RWPE1 (cell line): ENCODE results near the gene TP53AIP1.
A peak's percentile ranks its signal among the peaks of the same experiment; 100 is the strongest.

Source experiments
- CTCF ChIA-PET: fragments of 350-600 bp; sonication (Branson Sonifier 250); formaldehyde crosslinking; extraction: SDS; loops from one replicate; lab custom pipeline; 2021; lab: Yijun Ruan, JAX
- POLR2A ChIA-PET: fragments of 400-600 bp; formaldehyde crosslinking; extraction: SDS; loops from one replicate; lab custom pipeline; 2020; ENCODE audit warnings: antibody characterized with exemption; ENCODE audit not compliant: low non-redundant PET; lab: Yijun Ruan, JAX
- DNase-seq: peaks from one replicate; pipeline ENCODE4 v3.0.0; 2012; ENCODE audit warnings: low spot score
- H3K27ac ChIP-seq: fragments of 450-650 bp; 2 replicates; pipeline ENCODE4 v1.5.1; 2017
- CTCF ChIP-seq: fragments of 450-650 bp; conservative IDR thresholded peaks from 2 replicates; pipeline ENCODE4 v1.5.1; 2017; ENCODE audit warnings: low read depth, mild to moderate bottlenecking

Gene TP53AIP1

GRCh38 chr11:128948583-128948982 is 5.9 kb upstream of the TP53AIP1 start:
- TF ChIP-seq CTCF = no peak
- H3K27ac ChIP-seq = no peak overlapping the region
- CTCF ChIA-PET = interaction anchor here (0.6 to 2.3 kb wide), 7 partner anchors 8 to 205 kb away, joined by 3 to 20 read pairs (median 5); partner anchors contain the start of gene KCNJ5
- POLR2A ChIA-PET = no interaction called here
- peak; percentile 16 for DNase-seq

- ChIA-PET CTCF (interaction anchor here (1.3 to 2.3 kb wide), 3 partner anchors 57 to 63 kb away, joined by 6 to 20 read pairs (median 11); partner anchors contain the start of gene KCNJ5), POLR2A (no interaction called here)
- no peak for DNase-seq
- no peak overlapping the region for H3K27ac ChIP-seq
- no peak for TF ChIP-seq CTCF
Observed at GRCh38 chr11:128947773-128948172, 5.1 kb upstream of the TP53AIP1 start.

GRCh38 chr11:128946648-128947047 is 4.0 kb upstream of the TP53AIP1 start:
- POLR2A ChIA-PET = no interaction called here
- no peak for DNase-seq
- no peak overlapping the region for H3K27ac ChIP-seq
- CTCF ChIA-PET = interaction anchor here (0.7 kb wide), 1 partner anchor 359 kb away, joined by 3 read pairs; the partner anchor contains the start of gene ETS1
- TF ChIP-seq CTCF = no peak

- H3K27ac ChIP-seq = peak overlapping the region; percentile 93
- CTCF ChIA-PET = interaction anchor here (1.0 kb wide), 1 partner anchor 1488 kb away, joined by 3 read pairs; no protein-coding TSS in a partner anchor
- POLR2A ChIA-PET = no interaction called here
- TF ChIP-seq CTCF = no peak
- no peak for DNase-seq
Observed at GRCh38 chr11:128943428-128943976, 831 bp upstream of the TP53AIP1 start.

- DNase-seq = no peak
- no peak for TF ChIP-seq CTCF
- POLR2A ChIA-PET = no interaction called here
- CTCF ChIA-PET = no interaction called here
- H3K27ac ChIP-seq = peak overlapping the region; percentile 93
Observed at GRCh38 chr11:128942272-128942612, 429 bp downstream of the TP53AIP1 start.

- ChIA-PET POLR2A (no interaction called here), CTCF (interaction anchor here (1.1 to 1.6 kb wide), 2 partner anchors 7 to 14 kb away, joined by 4 to 5 read pairs; no protein-coding TSS in a partner anchor)
- no peak for TF ChIP-seq CTCF
- peak; percentile 55 for DNase-seq
- H3K27ac ChIP-seq = peak overlapping the region; percentile 93
Observed at GRCh38 chr11:128941573-128942271, 949 bp downstream of the TP53AIP1 start.
